Colon (tissue), 2 donors: ENCODE measurements around the gene RPL26.
"Not testable (repeated sequence)": the region's sequence is repeated elsewhere in the genome, so short reads cannot be mapped to it uniquely, and the experiment has no call there.

Experiments used
- FAIRE-seq: peaks from 2 replicates; lab custom pipeline; 2012; peaks lifted over from hg19 to GRCh38; lab: Jason Lieb, UNC
- donor health status: control.
- donor health status: control.

The RPL26 gene

GRCh38 chr17:8394497-8394896 lies 11.5 kb upstream of the RPL26 start:
- not testable (repeated sequence) for FAIRE-seq

GRCh38 chr17:8393470-8394231 lies 10.7 kb upstream of the RPL26 start:
- no peak for FAIRE-seq

GRCh38 chr17:8392674-8393469 lies 9.9 kb upstream of the RPL26 start:
- FAIRE-seq, result no peak

- no peak for FAIRE-seq
Observed at GRCh38 chr17:8392274-8392673, 9.3 kb upstream of the RPL26 start.

- no peak for FAIRE-seq
Observed at GRCh38 chr17:8391711-8392110, 8.7 kb upstream of the RPL26 start.

GRCh38 chr17:8387914-8388651 lies 5.1 kb upstream of the RPL26 start:
- no peak for FAIRE-seq

- no peak for FAIRE-seq
Observed at GRCh38 chr17:8386841-8387240, 3.8 kb upstream of the RPL26 start.

GRCh38 chr17:8384801-8385378 lies 1.9 kb upstream of the RPL26 start:
- no peak for FAIRE-seq

- FAIRE-seq, result no peak
Observed at GRCh38 chr17:8382880-8383142, 182 bp downstream of the RPL26 start.

- FAIRE-seq, result no peak
Observed at GRCh38 chr17:8382052-8382879, 727 bp downstream of the RPL26 start.

- FAIRE-seq, result no peak
Observed at GRCh38 chr17:8380049-8380448, 2.9 kb downstream of the RPL26 start.

GRCh38 chr17:8378117-8378516 lies 4.9 kb downstream of the RPL26 start:
- FAIRE-seq, result not testable (repeated sequence)

- no peak for FAIRE-seq
Observed at GRCh38 chr17:8377422-8377821, 5.6 kb downstream of the RPL26 start.

GRCh38 chr17:8376271-8377067 lies 6.5 kb downstream of the RPL26 start, which contains the start of gene KRABD2:
Gene KRABD2 (minus strand): TSS chr17:8376704.
- FAIRE-seq, result no peak

GRCh38 chr17:8375738-8376259 lies 7.2 kb downstream of the RPL26 start:
- FAIRE-seq, result no peak

GRCh38 chr17:8373856-8374255 lies 9.1 kb downstream of the RPL26 start:
- FAIRE-seq, result not testable (repeated sequence)

GRCh38 chr17:8372422-8372821 lies 10.6 kb downstream of the RPL26 start:
- no peak for FAIRE-seq

- no peak for FAIRE-seq
Observed at GRCh38 chr17:8371786-8372185, 11.2 kb downstream of the RPL26 start.

- FAIRE-seq, result no peak
Observed at GRCh38 chr17:8369944-8370343, 13.0 kb downstream of the RPL26 start.

- FAIRE-seq, result no peak
Observed at GRCh38 chr17:8368193-8368592, 14.8 kb downstream of the RPL26 start.

- FAIRE-seq, result no peak
Observed at GRCh38 chr17:8366231-8366630, 16.8 kb downstream of the RPL26 start.
